Measurements from ENCODE around the gene NDUFS8.

NDUFS8 gene

DNA sequence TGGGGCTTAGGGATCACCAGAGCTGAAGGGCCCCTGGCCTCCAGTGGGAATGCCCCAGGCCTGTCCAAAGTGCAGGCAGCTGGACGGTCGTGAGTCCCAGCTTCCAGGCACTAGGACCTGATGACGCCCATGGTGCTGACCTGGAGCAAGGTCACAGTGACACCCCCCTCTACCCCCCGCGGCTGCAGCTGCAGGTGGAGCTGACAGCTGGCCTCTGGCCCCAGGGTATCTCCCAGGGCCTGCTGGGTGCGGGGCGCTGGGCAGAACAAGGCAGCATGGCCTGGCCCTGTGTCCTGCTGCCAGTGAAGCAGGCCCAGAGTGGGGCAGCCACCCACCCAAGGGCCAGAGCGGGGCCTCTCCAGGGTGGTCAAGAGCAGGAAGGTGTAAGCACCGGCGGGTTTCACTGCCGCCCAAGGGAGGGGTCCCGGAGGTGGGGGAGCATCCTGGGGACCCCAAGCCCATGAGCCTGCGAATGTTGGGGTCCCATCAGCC, 7.8 kb downstream of the NDUFS8 start:
- DNase-seq = no peak

DNA sequence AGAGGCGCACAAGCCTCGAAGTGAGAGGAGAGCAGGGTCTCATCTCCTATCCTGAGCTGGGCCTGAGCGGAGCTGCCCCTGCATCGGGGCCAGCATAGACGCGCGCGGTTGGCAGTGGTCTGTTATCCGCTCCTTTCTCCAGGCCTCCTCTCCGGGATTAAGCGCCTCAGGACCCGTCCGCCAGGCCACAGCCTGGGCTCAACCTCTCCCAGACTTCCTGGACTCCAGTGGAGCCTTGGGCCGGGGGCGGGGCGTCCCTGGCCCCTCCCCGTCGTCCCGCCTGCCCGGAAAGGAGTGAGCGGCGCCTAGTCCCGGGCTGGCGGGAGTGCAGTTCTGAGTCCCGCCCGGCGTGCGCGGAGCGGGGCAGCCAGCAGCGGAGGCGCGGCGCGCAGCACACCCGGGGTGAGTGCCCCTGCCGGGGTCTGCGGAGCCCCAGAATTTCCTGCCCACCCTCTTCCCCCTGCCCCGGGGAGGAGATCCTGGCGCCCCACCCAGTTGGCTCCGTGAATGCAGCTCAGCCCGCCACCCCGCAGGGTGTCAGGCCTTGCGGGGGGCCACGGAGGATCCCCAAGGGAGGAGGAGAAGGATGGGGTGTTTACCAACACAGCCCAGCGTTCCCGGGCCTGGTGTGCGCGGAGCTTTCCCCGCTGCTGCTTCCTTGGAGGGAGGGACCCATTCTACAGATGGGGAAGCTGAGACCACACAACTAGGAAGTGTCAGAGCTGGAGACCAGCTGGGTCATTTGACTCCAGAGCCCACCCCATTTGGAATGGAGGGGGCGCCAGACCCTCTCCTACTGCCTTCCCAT, 8.4 kb downstream of the NDUFS8 start, which contains the start of gene TCIRG1:
Gene TCIRG1 (plus strand): TSS at position 308 of the 808 bp plus-strand sequence. CDS start 2,247 bp downstream, outside the sequence.
- DNase-seq = no peak

DNA sequence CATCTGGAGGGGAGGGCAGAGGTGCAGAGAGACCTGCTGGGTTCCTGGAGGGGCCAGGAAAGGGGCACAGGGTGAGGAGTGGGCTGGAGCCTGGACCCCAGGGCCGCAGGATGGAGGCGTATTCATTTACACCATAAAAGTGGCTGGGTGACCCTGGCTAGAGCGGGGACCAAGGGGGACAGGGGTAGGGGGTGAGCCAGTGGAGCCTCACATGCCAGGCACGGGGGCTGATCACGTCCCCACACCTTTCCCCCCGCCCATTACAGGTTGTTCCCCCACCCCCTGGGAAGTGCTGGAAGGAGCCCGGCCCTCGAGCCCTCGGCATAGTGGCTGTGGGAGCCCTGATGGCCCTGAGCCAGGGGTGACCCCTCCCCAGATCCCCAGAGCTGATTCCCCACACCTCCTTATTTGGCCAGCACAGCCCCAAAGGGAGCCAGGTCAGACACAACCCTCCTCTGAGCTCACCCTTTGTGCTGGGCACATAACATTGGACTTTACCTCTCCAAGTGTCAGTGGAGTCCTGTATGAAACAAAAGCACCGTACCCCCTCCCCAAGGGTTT, 9.1 kb downstream of the NDUFS8 start:
- no peak for DNase-seq

DNA sequence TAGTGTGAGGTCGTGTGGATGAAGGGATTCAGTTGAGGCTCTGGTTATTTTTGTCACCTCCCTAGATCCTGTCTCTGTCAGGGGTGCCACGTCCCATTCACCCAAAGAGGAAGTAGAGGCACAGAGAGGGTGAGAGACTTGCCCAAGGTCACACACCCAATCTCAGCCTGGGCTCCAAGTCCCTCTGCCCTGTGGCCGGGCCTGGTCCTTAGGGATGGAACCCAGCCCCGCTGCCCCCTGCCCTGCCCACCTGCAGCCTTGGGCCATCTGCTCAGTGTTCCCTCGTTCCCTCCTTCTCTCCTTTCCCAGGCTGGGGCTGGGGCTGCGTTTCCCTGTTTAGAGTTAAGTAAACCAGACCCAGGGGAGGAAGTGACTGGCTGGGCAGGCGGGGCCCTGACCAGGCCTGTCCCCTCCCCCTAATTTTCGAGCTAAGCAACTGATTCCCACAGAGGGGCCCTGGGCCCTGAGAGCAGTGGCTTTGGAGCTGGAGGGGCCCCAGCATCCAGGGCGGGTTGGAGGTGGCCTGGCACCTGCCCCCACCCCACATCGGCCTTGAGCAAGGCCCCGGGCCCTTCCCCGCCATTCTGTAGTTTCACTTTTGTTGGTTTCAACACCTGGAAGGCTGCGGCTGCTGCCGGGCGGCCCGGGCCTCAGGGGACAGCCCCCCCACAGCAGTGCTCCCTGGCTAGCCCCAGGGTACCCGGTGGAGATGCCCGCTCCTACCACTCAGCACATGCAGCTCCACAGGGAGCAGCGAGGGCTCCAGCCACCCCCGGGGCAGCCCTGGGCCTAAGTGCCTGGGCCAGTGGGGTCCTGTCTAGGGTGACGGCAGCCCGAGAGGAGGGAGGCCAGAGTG, 9.8 kb downstream of the NDUFS8 start:
- no peak for DNase-seq

DNA sequence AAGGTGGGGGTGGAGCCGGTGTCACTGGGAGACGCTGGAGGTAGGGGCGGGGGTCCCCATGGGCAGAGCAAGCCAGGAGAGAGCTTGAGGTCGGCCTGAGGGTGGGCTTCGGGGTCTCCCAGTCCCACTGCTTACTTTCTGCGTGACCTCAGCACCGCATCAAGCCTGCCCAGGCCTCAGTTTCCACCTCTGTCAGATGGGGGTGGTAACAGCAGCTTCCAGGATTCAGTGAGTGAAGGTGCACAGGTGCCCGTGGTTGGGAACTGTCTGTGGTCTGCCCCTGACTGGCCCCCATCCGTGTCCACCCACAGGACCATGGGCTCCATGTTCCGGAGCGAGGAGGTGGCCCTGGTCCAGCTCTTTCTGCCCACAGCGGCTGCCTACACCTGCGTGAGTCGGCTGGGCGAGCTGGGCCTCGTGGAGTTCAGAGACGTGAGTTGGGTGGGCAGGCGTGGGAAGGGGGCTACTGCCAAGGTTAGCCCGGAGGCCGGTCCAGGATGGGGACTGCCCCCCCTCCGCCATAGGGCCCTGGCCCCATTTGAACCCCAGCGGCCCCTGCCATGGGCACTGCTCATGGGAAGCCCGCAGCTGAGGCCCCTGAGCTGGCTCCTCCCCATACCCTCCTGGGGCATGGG, 10.6 kb downstream of the NDUFS8 start:
- no peak for DNase-seq

DNA sequence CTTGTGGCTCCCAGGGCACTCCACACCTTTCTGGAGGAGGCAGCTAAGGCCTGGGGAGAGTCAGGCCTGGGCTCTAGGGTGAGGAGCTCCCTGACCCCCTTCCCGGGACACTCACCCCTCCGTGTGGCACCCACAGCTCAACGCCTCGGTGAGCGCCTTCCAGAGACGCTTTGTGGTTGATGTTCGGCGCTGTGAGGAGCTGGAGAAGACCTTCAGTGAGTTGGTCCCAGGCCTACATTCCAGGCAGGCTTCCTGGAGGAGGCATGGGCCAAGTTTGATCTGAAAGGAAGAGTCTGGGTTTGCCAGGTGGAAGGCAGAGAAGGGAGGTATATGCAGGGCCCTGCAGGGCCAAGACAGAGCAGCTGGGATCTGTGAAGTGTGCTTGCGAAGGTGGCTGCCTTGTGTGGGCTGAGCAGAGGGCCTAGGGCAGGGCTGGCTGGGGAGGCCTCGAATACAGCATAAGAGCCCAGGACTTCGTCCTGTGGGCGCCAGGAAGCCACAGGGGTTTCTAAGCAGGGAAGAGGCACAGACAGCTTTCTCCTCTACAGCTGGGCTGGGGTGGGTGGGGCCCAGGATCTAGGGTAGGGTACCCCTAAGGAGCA, 11.2 kb downstream of the NDUFS8 start:
- DNase-seq = no peak

DNA sequence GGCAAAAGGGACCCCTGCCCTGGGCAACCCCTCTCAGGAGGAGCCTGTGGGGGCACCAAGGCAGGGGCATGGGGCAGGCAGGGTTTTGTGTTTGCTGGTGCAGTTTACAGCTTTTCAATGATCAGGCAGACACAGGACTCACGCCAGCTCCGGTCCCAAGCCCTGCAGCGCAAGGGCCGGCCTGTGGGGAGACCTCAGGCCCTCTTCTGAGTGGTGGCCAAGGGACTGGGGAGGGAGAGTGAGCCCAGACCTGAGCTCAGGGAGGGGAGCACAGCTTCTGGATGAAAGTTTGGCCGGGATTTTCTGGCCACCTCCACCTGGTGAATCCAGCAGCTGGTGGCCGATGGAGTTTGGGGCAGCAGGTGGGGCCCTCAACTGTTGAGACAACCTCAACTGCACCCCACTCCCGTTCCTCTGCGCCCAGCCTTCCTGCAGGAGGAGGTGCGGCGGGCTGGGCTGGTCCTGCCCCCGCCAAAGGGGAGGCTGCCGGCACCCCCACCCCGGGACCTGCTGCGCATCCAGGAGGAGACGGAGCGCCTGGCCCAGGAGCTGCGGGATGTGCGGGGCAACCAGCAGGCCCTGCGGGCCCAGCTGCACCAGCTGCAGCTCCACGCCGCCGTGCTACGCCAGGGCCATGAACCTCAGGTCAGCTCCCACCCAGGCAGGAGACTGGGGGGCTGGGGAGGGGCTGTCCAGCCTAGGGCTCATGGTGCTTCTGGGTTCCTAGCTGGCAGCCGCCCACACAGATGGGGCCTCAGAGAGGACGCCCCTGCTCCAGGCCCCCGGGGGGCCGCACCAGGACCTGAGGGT, 11.9 kb downstream of the NDUFS8 start:
- no peak for DNase-seq

DNA sequence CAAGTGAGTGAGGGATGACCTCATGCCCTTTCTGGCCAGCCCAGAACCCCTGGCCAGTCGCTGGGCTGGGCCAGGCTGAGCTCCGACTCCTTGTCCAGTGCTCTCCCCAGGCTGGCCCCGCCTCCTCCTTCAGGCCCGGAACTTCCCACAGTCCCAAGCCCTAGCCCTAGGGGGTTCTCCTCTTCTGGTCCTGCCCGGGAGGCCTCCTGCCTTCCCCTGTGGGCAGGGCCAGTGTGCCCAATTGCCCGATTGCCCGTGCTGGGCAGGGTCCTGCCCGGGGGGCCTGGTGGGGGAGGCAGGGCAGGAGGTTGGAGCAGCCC, 12.5 kb downstream of the NDUFS8 start:
- DNase-seq = no peak

DNA sequence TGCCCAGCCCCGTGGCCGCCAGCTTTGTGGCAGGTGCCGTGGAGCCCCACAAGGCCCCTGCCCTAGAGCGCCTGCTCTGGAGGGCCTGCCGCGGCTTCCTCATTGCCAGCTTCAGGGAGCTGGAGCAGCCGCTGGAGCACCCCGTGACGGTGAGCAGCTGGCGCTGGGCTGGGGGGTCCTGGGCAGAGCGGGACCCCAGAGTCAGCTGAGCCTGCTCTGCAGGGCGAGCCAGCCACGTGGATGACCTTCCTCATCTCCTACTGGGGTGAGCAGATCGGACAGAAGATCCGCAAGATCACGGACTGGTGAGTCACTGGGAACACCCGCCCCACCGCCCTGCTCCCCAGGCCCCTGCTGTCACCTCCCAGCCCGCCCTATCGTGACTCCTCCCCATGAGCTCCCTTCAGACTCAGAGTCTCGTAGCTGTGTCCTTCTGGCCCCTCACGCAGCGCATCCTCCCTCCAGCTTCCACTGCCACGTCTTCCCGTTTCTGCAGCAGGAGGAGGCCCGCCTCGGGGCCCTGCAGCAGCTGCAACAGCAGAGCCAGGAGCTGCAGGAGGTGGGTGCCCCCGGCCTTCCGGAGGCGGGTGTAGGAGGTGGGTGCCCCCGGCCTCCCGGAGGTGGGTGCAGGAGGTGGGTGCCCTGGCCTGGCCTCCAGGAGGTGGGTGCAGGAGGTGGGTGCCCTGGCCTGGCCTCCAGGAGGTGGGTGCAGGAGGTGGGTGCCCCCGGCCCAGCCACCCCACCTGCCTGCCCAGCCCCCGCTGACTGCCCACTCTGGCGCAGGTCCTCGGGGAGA, 13.1 kb downstream of the NDUFS8 start:
- DNase-seq = no peak

DNA sequence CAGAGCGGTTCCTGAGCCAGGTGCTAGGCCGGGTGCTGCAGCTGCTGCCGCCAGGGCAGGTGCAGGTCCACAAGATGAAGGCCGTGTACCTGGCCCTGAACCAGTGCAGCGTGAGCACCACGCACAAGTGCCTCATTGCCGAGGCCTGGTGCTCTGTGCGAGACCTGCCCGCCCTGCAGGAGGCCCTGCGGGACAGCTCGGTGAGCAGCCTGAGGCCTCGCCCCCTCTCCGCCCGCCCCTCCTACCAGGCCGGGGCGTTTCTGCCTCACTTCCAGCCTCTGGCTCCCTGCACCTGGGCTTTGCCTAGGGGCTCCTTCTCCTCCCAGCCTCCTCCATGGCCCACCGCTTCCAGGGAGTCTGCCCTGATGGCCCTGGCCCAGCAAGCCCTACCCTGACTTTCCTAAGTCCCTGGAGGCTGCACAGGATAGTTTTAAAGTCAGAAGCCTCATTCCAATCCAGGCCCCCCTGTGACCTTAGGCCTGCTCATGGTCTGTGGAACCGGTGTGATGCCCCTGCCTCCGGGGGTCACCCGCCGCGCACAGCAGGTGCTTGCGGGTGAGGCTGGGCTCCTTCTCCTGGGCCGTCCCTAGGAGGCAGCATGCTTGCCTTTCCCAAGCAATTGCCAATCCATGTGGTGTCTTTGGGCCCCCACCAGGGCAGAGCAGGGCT, 13.8 kb downstream of the NDUFS8 start:
- DNase-seq = no peak

DNA sequence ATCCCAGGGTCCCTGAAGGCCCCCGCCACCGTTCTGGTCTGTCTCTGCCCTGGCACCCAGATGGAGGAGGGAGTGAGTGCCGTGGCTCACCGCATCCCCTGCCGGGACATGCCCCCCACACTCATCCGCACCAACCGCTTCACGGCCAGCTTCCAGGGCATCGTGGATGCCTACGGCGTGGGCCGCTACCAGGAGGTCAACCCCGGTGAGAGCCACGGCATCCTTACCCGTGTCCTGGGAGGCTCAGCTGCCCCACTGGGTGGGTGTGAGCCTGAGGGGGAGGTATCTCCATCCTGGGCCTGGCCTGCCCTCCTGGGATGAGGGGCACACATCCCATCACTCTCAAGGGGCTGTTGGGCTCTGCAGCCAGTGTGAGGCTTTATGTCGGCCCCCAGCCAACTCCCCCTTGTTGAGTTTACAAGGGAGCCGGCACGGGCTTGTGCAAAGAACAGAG, 14.4 kb downstream of the NDUFS8 start:
- no peak for DNase-seq

DNA sequence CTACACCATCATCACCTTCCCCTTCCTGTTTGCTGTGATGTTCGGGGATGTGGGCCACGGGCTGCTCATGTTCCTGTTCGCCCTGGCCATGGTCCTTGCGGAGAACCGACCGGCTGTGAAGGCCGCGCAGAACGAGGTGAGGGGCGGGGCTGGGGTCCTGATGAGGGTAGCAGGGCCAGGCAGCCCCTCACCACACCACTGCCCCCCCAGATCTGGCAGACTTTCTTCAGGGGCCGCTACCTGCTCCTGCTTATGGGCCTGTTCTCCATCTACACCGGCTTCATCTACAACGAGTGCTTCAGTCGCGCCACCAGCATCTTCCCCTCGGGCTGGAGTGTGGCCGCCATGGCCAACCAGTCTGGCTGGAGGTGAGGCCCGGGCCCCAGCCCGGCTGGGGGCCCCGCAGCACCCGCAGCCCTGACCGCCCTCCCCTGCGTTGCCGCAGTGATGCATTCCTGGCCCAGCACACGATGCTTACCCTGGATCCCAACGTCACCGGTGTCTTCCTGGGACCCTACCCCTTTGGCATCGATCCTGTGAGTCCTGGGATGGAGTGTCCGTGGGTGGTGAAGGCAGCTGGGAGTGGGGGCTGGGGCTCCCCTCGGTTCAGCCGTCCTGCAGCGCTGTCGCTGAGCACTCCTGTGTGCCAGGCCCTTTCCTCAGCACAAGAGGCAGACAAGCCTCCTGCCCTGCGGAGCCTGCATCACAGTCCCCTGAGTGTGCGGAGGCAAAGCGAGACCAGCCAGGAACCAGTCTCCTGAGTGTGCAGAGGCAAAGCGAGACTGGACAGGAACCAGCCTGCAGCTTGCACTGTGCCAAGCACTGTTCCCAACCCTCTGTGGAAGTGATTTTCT, 17.2 kb downstream of the NDUFS8 start:
- no peak for DNase-seq

DNA sequence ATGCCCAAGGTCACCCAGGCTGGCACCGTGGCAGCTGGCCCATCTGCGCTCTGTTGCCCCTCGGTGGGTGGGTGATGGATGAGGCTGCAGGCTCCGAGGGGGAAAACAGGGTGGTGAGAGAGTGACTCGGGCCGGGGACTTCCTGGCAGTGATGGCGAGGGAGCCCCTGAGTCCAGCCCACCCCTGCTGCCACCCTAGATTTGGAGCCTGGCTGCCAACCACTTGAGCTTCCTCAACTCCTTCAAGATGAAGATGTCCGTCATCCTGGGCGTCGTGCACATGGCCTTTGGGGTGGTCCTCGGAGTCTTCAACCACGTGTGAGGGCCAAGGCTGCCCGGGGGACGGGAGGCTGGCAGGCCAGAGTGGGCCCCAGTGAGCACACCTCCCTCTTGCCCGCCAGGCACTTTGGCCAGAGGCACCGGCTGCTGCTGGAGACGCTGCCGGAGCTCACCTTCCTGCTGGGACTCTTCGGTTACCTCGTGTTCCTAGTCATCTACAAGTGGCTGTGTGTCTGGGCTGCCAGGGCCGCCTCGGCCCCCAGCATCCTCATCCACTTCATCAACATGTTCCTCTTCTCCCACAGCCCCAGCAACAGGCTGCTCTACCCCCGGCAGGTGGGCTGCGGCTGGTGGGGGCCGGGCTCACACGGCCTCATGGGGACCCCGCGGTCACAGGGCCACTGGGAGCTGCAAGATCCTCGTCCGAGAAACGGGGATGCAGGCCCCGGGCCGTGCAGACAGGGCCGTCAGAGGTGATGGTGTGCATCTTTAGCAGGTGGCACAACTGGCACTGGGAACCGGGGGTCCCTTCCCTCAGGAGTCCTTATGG, 18.4 kb downstream of the NDUFS8 start:
- DNase-seq = no peak

DNA sequence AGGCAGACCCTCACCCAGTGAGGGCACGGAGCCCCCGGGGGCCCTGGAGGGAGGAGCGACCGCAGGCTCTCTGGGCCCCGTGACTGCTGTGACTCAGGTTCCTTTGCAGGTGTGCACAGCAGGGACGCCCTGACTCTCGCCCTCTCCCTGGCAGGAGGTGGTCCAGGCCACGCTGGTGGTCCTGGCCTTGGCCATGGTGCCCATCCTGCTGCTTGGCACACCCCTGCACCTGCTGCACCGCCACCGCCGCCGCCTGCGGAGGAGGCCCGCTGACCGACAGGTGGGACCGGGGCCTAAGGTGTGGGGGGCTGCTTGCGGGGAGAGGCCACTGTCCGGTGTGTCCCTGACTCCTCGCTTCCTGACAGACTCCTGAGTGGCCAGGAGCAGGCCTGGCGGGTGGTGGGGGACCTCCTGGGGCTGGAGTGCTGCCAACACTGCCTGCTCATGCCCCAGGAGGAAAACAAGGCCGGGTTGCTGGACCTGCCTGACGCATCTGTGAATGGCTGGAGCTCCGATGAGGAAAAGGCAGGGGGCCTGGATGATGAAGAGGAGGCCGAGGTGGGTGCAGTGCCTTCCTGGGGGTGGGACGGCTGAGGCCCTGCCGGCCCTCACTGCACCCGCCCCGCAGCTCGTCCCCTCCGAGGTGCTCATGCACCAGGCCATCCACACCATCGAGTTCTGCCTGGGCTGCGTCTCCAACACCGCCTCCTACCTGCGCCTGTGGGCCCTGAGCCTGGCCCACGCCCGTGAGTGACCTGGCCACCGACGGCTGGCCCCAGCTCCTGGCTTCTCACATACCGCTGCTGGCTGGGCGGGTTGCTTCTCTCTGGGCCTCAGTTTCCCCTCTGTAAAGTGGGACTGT, 19.3 kb downstream of the NDUFS8 start:
- DNase-seq = no peak

DNA sequence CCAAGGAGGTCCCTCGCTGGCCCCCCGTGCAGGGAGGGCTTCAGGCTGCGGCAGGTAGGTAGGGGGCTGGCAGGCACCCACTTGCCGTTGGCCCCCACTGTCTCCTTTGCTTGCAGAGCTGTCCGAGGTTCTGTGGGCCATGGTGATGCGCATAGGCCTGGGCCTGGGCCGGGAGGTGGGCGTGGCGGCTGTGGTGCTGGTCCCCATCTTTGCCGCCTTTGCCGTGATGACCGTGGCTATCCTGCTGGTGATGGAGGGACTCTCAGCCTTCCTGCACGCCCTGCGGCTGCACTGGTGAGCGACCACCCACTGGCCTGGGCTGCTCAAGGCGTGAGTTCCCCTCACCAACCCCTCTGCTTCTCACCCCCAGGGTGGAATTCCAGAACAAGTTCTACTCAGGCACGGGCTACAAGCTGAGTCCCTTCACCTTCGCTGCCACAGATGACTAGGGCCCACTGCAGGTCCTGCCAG, 19.9 kb downstream of the NDUFS8 start:
- DNase-seq = no peak

DNA sequence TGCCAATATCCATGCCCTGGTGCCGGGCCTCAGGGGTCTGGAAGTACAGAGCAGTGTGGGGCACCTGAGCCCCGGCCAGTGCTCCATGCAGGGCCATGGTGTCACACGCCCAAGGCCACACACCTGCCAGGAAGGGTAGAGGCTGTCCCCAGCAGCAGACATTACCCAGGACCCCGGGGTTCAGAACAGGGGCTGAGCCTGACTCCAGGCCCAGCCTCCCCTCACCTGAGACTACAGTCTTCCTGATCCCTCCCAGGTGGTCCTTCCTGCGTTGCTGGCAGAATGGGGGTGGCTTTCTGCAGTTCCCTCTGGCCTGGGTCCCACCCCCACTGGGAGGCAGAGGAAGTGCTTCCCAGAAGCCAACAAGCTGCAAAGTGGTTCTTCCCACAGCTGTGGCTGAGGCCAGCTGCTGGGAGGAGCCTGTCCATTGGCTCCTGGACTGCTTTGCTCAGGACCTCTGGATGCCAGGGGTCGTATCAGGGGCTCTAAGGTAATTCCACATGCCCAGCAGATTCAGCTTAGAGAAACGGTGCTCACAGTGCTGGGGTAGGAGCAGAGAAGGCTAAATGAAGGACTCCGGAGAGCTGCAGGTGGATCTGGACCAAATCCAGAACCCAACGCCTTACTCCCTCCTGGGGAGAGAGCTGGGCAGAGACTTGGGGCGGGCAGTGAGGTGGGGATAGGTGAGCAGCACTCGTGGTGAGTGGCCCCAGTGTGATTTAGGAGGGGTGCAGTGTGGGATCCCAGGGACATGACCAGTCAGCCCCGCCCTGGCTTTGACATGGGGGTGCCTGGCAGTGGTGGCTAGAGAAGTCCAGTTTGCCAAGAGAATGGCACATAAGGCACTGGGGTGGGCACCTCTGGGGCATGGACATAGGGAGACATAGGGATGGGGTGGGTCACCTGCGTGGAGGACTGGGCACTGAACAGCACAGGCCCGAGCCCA, 21.0 kb downstream of the NDUFS8 start:
- DNase-seq = no peak
